Neural crest cell (in vitro differentiated cells): ENCODE data around the gene ARHGAP26. TPM values are rescaled to one million over a fixed set of nuclear protein-coding genes. Genes with fewer than 3 reads are reported as not detected.
A peak's percentile ranks its signal among the peaks of the same experiment; 100 is the strongest.

Source experiments
- DNase-seq: peaks from one replicate; pipeline ENCODE4 v3.0.0; 2021; ENCODE audit warnings: low read depth, mixed read lengths, low spot score
- H3K27ac Mint-ChIP-seq: one replicate; pipeline ENCODE4 v1.8.0; 2021; ENCODE audit warnings: mild to moderate bottlenecking, mixed read lengths; ENCODE audit not compliant: unreplicated experiment
- H3K27me3 Mint-ChIP-seq: 2 replicates; pipeline ENCODE4 v1.8.0; 2021; ENCODE audit warnings: low read depth, mild to moderate bottlenecking, mixed read lengths
- H3K36me3 Mint-ChIP-seq: 2 replicates; pipeline ENCODE4 v1.8.0; 2021; ENCODE audit warnings: low read depth, mild to moderate bottlenecking, mixed read lengths
- H3K4me1 Mint-ChIP-seq: 2 replicates; pipeline ENCODE4 v1.8.0; 2021; ENCODE audit warnings: mixed read lengths
- H3K4me3 Mint-ChIP-seq: one replicate; pipeline ENCODE4 v1.8.0; 2021; ENCODE audit warnings: mild to moderate bottlenecking, mixed read lengths
- H3K9me3 Mint-ChIP-seq: 2 replicates; pipeline ENCODE4 v1.8.0; 2021; ENCODE audit warnings: mixed read lengths
- total RNA-seq: library from RNA; stranded (reverse); gene quantifications from 2 replicates; pipeline ENCODE4 v1.2.1, GENCODE V29; 2021
- TF ChIP-seq, protein P1 (sequence below): fragments of 200-600 bp; sonication (generic); conservative IDR thresholded peaks from 2 replicates; pipeline ENCODE4 v1.5.0; 2021; ENCODE audit warnings: antibody characterized with exemption, mild to moderate bottlenecking

The ARHGAP26 gene
- total RNA-seq, 1 donor from 2014 or later: 5.5 TPM

DNA sequence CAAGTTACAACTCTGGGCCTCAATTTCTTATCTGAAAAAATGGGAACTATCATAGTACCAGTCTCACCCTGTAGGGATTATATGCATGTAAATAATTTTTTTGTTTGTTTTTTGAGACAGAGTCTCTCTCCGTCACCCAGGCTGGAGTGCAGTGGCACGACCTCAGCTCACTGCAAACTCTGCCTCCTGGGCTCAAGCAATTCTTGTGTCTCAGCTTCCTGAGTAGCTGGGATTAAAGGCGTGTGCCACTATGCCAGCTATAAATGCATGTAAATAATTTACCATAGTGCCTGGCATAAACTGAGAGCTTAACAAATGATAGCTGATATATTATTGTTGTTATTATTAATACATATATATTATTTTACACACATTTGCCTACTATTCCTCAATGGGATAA, 3.0 kb upstream of the ARHGAP26 start:
- no peak for DNase-seq
- H3K27me3 Mint-ChIP-seq: peaks cover 22% of the 10 kb centered on the region

DNA sequence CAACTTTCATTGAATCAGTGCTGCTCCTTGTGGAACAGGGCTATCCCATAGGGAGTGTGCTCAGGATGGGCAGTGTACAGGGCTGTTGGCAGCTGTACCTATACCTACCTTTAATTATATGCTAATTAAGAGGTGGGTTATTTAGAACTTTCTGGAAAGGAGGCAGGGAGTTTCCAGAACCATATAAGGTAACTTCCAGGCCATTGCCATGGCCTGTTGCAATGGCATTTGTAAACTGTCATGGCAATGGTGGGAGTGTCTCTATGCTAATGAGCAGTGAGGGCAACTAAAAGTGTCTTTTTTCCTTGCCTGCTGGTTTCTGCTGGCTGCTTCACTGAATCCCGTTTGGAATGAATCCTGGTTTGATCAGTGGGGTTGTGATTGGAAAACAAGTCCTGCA, 2.3 kb upstream of the ARHGAP26 start:
- Mint-ChIP-seq H3K27me3 (peaks cover 27% of the 10 kb centered on the region), H3K27ac (no peak overlapping the region), H3K36me3 (no peaks in the 10 kb centered on the region), H3K9me3 (no peaks in the 10 kb centered on the region), H3K4me1 (peaks cover 16% of the 10 kb centered on the region), H3K4me3 (peak overlapping the region; percentile 28)
- no peak for DNase-seq
- TF ChIP-seq, protein P1, sequence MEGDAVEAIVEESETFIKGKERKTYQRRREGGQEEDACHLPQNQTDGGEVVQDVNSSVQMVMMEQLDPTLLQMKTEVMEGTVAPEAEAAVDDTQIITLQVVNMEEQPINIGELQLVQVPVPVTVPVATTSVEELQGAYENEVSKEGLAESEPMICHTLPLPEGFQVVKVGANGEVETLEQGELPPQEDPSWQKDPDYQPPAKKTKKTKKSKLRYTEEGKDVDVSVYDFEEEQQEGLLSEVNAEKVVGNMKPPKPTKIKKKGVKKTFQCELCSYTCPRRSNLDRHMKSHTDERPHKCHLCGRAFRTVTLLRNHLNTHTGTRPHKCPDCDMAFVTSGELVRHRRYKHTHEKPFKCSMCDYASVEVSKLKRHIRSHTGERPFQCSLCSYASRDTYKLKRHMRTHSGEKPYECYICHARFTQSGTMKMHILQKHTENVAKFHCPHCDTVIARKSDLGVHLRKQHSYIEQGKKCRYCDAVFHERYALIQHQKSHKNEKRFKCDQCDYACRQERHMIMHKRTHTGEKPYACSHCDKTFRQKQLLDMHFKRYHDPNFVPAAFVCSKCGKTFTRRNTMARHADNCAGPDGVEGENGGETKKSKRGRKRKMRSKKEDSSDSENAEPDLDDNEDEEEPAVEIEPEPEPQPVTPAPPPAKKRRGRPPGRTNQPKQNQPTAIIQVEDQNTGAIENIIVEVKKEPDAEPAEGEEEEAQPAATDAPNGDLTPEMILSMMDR: no peak

More for the DNA sequence above, 3.0 kb upstream of the ARHGAP26 start:
- TF ChIP-seq, protein P1: no peak
- peaks cover 16% of the 10 kb centered on the region for H3K4me1 Mint-ChIP-seq
- no peaks in the 10 kb centered on the region for H3K36me3 Mint-ChIP-seq
- H3K9me3 Mint-ChIP-seq: no peaks in the 10 kb centered on the region
- no peak overlapping the region for H3K27ac Mint-ChIP-seq
- no peak overlapping the region for H3K4me3 Mint-ChIP-seq

DNA sequence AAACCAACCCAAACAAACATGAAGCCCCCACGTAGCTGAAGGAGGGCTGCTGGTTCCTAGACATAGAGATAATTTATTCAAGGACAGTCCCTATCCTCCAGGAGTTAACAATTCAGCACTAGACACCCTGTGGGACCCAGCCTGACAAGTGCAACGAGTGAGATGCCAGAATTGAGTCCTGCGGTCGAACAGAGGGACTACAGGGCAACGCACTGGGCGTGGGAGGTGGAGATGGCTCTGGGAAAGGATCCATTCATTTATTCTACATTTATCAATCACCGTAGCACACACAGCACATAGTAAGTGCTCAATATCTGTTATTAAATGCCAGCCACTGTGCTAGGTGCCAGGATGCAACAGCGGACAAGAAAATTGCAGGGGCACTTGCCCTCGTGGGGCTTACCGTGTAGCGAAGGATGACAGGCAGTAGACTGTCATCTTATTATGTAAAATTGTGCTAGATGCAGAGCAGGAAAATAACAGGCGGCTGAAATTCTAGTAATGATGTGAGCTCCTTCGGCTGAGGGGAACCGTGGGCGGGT, 855 bp upstream of the ARHGAP26 start:
- Mint-ChIP-seq H3K9me3 (no peaks in the 10 kb centered on the region), H3K36me3 (no peaks in the 10 kb centered on the region), H3K4me3 (peak overlapping the region; percentile 94), H3K4me1 (peaks cover 16% of the 10 kb centered on the region), H3K27me3 (peaks cover 28% of the 10 kb centered on the region), H3K27ac (peak overlapping the region; percentile 72)
- TF ChIP-seq, protein P1: no peak
- no peak for DNase-seq

DNA sequence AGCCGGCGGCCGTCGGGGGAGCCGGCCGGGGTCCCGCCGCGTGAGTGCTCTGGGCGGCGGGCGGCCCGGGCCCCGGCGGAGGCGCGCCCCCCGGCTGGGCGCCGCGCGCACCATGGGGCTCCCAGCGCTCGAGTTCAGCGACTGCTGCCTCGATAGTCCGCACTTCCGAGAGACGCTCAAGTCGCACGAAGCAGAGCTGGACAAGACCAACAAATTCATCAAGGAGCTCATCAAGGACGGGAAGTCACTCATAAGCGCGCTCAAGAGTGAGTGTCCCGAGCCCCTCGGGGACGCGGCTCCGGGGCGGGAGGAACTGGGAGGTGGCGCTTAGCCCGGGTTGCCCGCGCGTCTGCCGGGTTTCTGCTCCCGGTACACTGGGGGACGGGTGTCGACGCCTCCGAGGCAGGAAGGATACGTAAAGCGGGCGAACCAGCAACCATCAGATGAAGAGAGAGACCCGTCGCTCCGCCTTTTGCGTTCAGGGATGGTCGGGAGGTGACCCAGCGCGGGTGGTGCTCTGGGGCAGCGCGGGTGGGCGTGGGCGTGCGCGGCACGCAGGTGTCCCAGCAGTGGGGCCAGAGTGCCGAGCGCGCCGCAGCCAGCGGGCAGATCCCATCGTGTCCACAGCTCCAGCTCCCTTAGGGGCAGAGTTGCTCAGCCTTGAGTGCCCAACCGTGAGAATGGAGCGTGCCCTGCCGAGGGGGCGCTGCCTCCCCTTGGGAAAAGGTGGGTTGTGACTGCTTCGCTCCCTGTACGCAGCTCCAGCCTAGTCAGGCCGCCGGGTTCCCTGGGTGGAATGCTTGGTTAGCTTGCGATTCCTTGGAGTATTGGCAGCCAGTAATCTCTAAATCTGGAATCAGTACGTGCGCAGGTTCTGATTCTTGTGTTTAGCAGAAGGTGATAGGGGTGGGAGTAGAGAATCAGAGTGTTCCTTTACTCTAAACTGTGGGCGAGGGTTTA, 753 bp downstream of the ARHGAP26 start:
- Mint-ChIP-seq H3K36me3 (no peaks in the 10 kb centered on the region), H3K4me1 (peaks cover 16% of the 10 kb centered on the region), H3K9me3 (no peaks in the 10 kb centered on the region), H3K27me3 (peaks cover 28% of the 10 kb centered on the region), H3K27ac (peak overlapping the region; percentile 81), H3K4me3 (peak overlapping the region; percentile 90)
- DNase-seq: peak; percentile 35
- TF ChIP-seq, protein P1: no peak

DNA sequence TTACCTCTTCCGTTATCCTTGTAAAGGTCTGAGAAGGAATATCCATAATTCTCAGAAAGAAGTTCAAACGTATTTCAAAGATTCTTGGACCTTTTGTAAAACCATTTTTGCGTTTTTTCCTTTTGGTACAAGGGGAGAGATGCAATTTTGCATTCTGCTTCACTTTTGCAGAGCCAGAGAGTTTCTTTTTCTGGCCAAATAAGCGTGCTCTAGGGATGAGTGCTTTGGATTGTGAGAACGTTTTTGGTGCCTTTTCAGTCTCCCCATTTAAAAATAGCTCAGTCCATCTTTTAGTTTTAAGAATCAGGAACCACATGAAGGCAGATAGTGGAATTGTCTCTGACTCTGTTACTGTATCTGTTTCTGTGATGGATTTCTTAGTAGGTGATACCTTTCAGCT, 1.5 kb downstream of the ARHGAP26 start:
- Mint-ChIP-seq H3K27ac (no peak overlapping the region), H3K4me3 (peak overlapping the region; percentile 90), H3K4me1 (peaks cover 16% of the 10 kb centered on the region), H3K27me3 (peaks cover 28% of the 10 kb centered on the region), H3K36me3 (no peaks in the 10 kb centered on the region), H3K9me3 (no peaks in the 10 kb centered on the region)
- no peak for DNase-seq
- TF ChIP-seq, protein P1: no peak
